ENCODE results near the gene NOCT. TPM values are rescaled to one million over a fixed set of nuclear protein-coding genes. Genes with fewer than 3 reads are reported as not detected.

NOCT gene
- total and polyA plus RNA-seq, 2 donors from 2014 or later: 4.3 to 4.7 TPM

GRCh38 chr4:139036885-139037284, 21.3 kb downstream of the NOCT start:
- H3K9ac ChIP-seq (ENCODE audit: low read length in 3 of 3): no peak overlapping the region
- FAIRE-seq: no peak
- DNase-seq: no peak
- peaks cover 0 to 7% (median 3%) of the 10 kb centered on the region in 3 donors for H3K4me1 ChIP-seq (ENCODE audit: control insufficient read depth in 2 of 3, insufficient read depth in 2 of 3, low read depth in 1 of 3, low read length in 3 of 3)
- no peak overlapping the region for H3K27ac ChIP-seq (ENCODE audit: low read depth in 2 of 2, low read length in 2 of 2)
- no peaks in the 10 kb centered on the region for H3K36me3 ChIP-seq (ENCODE audit: control insufficient read depth in 2 of 3, insufficient read depth in 3 of 3, low read length in 3 of 3)
- H3K9me3 ChIP-seq (ENCODE audit: control insufficient read depth in 2 of 3, insufficient read depth in 1 of 3, low read length in 3 of 3): no peaks in the 10 kb centered on the region
- TF ChIP-seq CTCF (IDR thresholded peaks at IDR 0.05; ENCODE audit: borderline replicate concordance, extremely low read depth, insufficient read depth): no peak
- no peaks in the 10 kb centered on the region for H3K27me3 ChIP-seq (ENCODE audit: control insufficient read depth, insufficient read depth, low read length)
- intact Hi-C loops (cut with DNase I): no loop called here
- no peak overlapping the region for H3K4me3 ChIP-seq (ENCODE audit: low read length in 3 of 3)

- H3K27me3 ChIP-seq (ENCODE audit: control insufficient read depth, insufficient read depth, low read length): no peaks in the 10 kb centered on the region
- H3K4me3 ChIP-seq (ENCODE audit: low read length in 3 of 3): no peak overlapping the region
- H3K36me3 ChIP-seq (ENCODE audit: control insufficient read depth in 2 of 3, insufficient read depth in 3 of 3, low read length in 3 of 3): peaks cover 0 to 2% (median 0%) of the 10 kb centered on the region in 3 donors
- no peak for TF ChIP-seq CTCF (IDR thresholded peaks at IDR 0.05; ENCODE audit: borderline replicate concordance, extremely low read depth, insufficient read depth)
- no peaks in the 10 kb centered on the region for H3K9me3 ChIP-seq (ENCODE audit: control insufficient read depth in 2 of 3, insufficient read depth in 1 of 3, low read length in 3 of 3)
- FAIRE-seq: no peak
- intact Hi-C loops (cut with DNase I): no loop called here
- DNase-seq: no peak
- peaks cover 0 to 7% (median 3%) of the 10 kb centered on the region in 3 donors for H3K4me1 ChIP-seq (ENCODE audit: control insufficient read depth in 2 of 3, insufficient read depth in 2 of 3, low read depth in 1 of 3, low read length in 3 of 3)
- no peak overlapping the region for H3K9ac ChIP-seq (ENCODE audit: low read length in 3 of 3)
- no peak overlapping the region for H3K27ac ChIP-seq (ENCODE audit: low read depth in 2 of 2, low read length in 2 of 2)
Measured at GRCh38 chr4:139038874-139039443, 23.4 kb downstream of the NOCT start.

- intact Hi-C loops (cut with DNase I): no loop called here
- Histone ChIP-seq H3K9ac (ENCODE audit: low read length in 3 of 3) (no peak overlapping the region), H3K4me3 (ENCODE audit: low read length in 3 of 3) (no peak overlapping the region), H3K4me1 (ENCODE audit: control insufficient read depth in 2 of 3, insufficient read depth in 2 of 3, low read depth in 1 of 3, low read length in 3 of 3) (peaks cover 0 to 3% (median 0%) of the 10 kb centered on the region in 3 donors), H3K9me3 (ENCODE audit: control insufficient read depth in 2 of 3, insufficient read depth in 1 of 3, low read length in 3 of 3) (no peaks in the 10 kb centered on the region), H3K27me3 (ENCODE audit: control insufficient read depth, insufficient read depth, low read length) (no peaks in the 10 kb centered on the region), H3K36me3 (ENCODE audit: control insufficient read depth in 2 of 3, insufficient read depth in 3 of 3, low read length in 3 of 3) (peaks cover 0 to 13% (median 9%) of the 10 kb centered on the region in 3 donors), H3K27ac (ENCODE audit: low read depth in 2 of 2, low read length in 2 of 2) (no peak overlapping the region)
- DNase-seq: no peak
- no peak for TF ChIP-seq CTCF (IDR thresholded peaks at IDR 0.05; ENCODE audit: borderline replicate concordance, extremely low read depth, insufficient read depth)
- FAIRE-seq: no peak
Measured at GRCh38 chr4:139042981-139043460, 27.4 kb downstream of the NOCT start.

Measured in kidney (tissue), 14 donors.